ENCODE measurements around the gene HLA-G.

HLA-G gene

DNA sequence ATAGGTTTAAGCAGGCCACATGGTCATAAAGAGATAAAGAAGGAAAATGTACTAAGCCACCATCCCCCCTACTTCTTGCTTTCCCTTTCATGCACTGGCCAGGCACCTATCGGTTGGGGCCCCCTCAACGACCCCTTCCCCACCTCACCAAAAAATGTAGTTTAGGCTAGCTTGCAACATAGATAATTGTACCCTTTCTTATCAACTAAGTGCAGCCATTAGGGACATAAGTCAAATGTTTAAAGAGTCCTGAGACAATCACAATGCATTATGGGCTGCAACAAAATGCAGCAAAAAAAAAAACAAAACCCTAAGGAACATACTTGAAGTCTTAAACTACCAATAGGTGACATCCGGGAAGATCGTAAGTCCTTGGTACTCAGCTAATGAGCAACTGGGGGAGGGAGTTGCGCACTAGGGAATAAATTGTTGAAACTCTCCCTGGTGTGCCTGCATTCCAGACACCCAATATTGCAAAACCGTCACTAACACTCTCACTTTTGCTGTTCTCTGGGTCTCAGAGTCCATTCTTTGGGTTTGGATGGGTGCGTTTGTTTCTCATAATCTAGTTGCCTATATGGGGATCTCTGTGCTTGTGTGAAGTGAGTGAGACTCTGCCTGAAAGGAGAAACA is 12.4 kb upstream of the HLA-G start:
- TF ChIP-seq ZFX (IDR thresholded peaks at IDR 0.05; ENCODE audit: borderline replicate concordance) = no peak
- TF ChIP-seq, protein P1, sequence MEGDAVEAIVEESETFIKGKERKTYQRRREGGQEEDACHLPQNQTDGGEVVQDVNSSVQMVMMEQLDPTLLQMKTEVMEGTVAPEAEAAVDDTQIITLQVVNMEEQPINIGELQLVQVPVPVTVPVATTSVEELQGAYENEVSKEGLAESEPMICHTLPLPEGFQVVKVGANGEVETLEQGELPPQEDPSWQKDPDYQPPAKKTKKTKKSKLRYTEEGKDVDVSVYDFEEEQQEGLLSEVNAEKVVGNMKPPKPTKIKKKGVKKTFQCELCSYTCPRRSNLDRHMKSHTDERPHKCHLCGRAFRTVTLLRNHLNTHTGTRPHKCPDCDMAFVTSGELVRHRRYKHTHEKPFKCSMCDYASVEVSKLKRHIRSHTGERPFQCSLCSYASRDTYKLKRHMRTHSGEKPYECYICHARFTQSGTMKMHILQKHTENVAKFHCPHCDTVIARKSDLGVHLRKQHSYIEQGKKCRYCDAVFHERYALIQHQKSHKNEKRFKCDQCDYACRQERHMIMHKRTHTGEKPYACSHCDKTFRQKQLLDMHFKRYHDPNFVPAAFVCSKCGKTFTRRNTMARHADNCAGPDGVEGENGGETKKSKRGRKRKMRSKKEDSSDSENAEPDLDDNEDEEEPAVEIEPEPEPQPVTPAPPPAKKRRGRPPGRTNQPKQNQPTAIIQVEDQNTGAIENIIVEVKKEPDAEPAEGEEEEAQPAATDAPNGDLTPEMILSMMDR (IDR thresholded peaks at IDR 0.05) = no peak
- H3K27ac ChIP-seq = no peak overlapping the region

DNA sequence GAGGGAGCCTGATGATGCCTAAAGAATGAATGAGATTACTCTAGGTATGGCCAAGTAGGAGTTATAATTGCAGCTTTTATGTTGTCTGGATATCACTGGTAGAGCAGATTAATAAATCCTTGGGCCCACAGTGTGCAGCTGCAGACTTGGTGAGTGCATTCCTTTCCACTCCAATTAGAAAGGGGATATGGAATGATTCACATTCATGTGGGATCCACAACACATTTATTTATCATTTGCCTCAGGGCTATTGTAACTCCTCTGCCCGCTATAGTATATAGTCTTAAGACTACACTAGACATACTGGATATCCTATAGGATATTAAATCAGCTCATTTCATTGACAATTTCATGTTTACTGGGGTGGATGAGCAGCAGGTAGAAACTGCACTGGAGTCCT is 11.6 kb upstream of the HLA-G start:
- no peak for TF ChIP-seq ZFX (IDR thresholded peaks at IDR 0.05; ENCODE audit: borderline replicate concordance)
- TF ChIP-seq, protein P1 (IDR thresholded peaks at IDR 0.05) = no peak
- H3K27ac ChIP-seq = no peak overlapping the region

DNA sequence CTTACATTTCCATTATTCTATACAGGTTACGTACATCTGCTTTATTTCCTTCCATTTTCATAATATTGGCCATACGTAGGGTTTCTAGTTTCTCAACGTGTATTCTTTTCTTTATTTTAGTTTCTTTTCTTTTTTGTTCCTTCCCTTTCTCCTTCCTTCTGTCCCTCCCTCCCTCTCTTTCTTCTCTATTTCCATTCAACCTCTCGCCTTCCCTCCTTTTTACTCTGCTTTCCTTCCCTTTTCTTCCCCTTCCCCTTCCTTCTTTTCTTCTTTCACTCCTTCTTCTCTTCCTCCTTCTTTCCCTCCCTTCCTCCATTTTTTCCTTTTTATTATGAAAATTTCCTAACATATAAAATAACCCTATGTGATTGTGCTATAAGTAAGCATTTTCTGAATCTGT is 8.7 kb upstream of the HLA-G start:
- H3K27ac ChIP-seq = no peak overlapping the region
- TF ChIP-seq, protein P1 (IDR thresholded peaks at IDR 0.05) = no peak
- TF ChIP-seq ZFX (IDR thresholded peaks at IDR 0.05; ENCODE audit: borderline replicate concordance) = no peak

DNA sequence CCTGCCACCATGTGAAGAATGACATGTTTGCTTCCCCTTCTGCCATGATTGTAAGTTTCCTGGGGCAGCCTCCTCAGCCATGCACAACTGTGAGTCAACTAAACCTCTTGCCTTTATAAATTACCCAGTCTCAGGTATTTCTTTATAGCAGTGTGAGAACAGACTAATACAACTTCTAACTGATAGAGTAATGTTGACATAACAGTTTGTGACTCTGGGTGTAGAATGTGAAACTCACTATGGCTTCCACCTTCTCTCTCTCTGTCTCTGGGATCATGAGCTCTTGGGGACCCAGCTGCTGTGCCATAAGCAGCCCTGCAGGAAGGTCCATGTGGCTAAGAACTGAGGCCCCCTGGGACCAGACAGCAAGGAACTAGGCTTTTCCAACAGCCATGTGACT is 3.5 kb upstream of the HLA-G start:
- no peak overlapping the region for H3K27ac ChIP-seq
- TF ChIP-seq ZFX (IDR thresholded peaks at IDR 0.05; ENCODE audit: borderline replicate concordance) = no peak
- TF ChIP-seq, protein P1 (IDR thresholded peaks at IDR 0.05) = no peak

DNA sequence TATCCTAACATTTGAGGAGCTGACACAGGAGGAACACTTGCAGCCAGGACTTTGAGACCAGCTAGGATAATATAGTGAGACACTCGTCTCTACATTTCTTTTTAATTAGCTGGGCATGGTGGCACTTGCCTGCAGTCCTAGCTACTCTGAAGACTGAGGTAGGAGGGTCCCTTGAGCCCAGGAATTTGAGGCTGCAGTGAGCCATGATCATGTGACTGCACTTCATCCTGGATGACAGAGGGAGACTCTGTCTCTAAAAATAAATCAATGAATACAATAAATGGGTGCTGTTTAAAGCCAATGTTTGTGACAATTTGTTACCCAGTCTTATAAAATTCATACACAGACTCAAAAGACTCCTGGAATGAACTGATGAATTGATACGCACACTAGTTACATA is 1.8 kb upstream of the HLA-G start:
- H3K27ac ChIP-seq = no peak overlapping the region
- TF ChIP-seq, protein P1 (IDR thresholded peaks at IDR 0.05) = no peak
- TF ChIP-seq ZFX (IDR thresholded peaks at IDR 0.05; ENCODE audit: borderline replicate concordance) = no peak

DNA sequence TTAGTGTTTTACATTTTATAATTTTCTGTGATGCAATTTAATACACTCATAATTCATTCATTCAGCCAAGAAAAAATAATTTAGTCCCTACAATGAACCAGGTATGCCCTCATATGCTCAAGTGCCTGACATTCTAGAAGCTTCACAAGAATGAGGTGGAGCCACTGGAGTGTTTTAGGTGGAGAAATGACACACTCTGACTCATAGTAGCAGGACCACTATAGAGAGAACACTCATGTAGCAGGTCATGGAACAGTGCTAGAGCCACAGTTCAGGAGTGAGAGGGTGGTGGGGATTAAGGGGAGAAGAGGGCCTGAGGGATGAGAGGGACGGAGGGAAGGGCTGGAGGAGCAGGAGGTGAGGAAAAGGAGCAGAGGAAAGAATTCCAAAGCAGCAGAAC is 1.4 kb upstream of the HLA-G start:
- TF ChIP-seq ZFX (IDR thresholded peaks at IDR 0.05; ENCODE audit: borderline replicate concordance) = no peak
- TF ChIP-seq, protein P1 (IDR thresholded peaks at IDR 0.05) = no peak
- H3K27ac ChIP-seq = no peak overlapping the region

DNA sequence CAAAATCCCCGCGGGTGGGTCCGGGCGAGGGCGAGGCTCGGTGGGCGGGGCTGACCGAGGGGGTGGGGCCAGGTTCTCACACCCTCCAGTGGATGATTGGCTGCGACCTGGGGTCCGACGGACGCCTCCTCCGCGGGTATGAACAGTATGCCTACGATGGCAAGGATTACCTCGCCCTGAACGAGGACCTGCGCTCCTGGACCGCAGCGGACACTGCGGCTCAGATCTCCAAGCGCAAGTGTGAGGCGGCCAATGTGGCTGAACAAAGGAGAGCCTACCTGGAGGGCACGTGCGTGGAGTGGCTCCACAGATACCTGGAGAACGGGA is 809 bp downstream of the HLA-G start:
- H3K27ac ChIP-seq = no peak overlapping the region
- TF ChIP-seq, protein P1 (IDR thresholded peaks at IDR 0.05) = no peak
- TF ChIP-seq ZFX (IDR thresholded peaks at IDR 0.05; ENCODE audit: borderline replicate concordance) = no peak

All from 22Rv1 (cell line).